T-helper 22 cell (primary cell): Measurements from ENCODE around the gene PLAAT1.

Source experiments
- DNase-seq: peaks from one replicate; pipeline ENCODE4 v3.0.0-alpha.2; 2020; ENCODE audit warnings: low read depth

The PLAAT1 gene

DNA sequence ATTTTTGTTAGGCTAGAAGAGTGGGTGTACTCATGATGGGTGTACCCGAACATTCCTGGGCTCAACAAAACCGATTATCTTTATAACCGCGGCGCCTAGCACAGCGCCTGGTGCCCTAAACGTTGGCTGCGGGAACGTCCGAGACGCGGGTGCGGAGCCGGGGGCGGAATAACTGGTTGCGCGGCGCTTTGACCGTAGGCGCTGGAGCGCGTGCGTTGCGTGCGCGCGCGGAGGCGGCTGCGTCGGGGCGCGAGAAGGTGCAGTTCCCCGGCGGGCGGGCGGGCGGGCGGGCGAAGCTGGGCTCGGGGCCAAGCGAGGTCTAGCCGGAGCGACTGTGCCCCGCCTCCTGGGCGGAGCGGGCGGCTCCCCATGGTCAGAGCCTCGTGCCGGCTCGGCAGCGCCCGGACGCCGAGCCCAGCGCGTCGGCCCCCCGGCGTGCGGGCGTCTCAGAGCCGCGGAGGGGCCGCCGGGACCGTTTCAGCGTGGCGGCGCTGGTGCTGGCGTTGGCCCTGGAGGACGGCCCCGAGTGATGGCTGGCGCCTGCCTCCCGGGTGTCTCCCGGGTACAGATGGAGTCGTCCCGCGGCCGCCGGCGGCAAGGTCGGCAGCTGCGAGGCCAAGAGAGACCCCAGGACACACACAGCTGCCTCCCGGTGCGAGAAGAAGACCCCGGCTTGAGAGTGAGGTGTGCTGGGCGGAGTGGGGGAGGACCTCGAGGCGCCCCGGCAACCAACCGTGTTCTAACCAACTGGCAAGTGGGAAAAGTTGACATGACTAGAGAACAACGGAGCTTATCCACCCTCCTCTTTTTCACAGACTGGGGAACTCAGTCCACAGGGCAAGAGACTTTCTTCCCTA, at the start of gene PLAAT1:
TSS of gene PLAAT1 (plus strand) at position 373 of the 857 bp plus-strand sequence. CDS start 14,429 bp downstream, outside the sequence.
- DNase-seq: no peak

DNA sequence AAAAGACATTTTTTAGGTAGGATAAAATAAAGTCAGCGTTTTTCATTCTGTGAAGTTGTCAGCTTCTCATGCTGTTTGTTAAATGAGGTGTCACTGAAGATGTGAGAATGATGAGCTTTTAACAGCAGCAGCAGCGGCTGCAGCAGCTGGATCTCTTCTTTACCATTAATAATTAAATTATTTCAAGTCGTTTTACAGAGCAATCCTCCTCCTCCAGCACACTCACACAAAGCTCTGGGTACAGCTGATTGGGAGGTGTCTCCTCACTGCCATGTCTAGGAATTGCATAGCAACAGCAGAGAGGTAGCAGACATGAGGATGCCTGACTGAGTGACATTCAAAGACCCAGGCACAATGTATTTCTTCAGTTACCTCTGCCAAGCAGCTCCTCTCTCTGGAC, 46.7 kb upstream of the PLAAT1 start:
- DNase-seq: no peak

DNA sequence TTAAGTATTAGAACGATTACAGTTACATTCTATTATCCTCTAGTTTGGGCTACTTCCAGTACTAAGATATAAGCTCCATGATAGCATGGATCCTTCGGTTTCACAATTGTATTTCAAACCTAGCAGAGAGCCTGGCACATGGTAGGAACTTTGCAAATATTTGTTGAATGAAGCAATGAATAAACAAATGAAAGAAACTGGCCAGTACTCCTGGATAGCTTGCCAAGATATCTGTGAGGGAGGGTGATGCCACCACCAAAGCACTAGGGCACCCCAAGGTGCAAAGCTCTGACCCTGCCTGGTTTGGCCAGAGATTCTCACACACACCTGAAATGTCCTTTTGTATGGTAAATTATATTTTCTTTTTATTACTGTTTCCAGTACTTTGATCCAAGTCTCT, 44.3 kb upstream of the PLAAT1 start:
- no peak for DNase-seq

DNA sequence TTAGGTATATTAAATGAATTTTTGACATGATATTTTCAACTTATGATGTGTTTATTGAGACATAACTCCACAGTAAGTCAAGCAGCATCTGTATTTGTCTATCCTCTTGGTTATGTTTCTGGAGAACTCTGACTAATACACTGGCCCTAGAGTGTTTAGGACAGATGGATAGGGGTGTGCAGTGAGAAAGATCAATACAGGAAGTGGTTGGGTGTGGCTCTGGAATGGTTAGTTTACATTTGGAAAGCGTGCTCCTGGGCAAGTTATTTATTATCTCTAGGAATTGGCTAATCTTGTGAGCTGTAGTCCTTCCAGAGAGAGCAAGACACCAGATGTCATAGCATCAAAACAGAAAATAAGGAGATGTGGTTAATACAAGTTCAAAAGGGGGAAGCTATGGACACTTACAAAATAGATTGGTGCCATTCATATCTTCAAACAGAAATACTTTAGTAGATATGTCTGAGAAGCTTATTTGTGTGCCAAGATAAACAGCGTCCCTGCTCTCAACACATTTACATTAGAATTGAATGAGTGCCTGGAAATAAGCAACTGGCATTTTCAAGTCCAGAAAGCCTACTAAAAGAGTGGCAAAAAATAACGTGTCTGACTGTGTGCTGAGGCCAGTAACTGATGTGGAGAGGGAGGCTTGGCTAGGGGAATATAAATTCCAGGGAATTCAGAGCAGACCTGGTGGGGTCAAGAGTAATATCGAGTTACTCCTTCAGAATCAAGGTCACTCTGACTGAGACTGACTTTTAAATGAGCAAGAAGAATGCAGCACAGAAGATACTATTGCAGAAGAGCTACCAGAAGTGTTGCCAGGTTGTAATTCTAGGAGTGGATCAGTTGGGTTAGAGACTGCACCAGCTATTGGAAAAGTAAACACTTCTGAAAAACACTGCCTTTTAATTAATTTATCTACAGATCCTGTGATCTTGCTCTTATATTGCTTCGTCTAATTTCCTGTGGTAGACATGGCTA, 33.4 kb upstream of the PLAAT1 start:
- DNase-seq: no peak

DNA sequence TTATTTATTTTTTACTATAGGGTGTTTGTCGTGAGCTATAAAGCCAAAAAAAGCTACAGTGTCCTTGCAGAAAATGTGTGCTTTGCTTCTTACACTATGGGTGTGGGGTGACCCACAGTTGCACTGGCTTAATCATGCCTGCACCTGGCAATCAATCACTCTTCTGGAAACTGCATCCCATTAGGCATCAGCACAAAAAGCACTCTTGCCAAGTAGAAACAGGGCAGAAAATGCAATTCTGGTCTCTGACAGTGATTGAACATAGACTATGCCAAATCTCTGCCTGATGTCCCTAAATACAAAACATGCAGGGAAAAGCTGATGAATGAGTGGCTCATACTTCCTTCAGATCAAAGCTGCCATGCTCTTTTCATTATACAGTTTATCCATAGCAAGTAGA, 30.4 kb upstream of the PLAAT1 start:
- no peak for DNase-seq

DNA sequence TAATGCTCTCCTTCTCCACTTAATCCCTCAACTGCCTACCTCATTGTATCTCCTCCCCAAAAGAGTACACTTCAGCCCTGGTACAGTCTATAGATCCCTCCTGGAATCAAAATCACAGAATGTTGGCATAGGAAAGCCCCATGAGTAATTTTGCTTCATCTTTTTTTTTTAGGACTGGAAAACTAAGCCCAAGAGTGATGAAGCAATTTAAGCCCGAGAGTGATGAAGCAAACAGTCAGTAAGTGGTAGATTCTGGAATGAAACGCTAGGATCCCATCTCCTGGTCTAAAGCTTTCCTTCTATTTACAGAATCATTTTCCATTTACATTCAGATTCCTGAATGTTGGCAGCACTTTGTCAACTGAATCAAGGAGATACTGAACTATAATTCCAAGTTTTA, 29.8 kb upstream of the PLAAT1 start:
- DNase-seq: no peak

DNA sequence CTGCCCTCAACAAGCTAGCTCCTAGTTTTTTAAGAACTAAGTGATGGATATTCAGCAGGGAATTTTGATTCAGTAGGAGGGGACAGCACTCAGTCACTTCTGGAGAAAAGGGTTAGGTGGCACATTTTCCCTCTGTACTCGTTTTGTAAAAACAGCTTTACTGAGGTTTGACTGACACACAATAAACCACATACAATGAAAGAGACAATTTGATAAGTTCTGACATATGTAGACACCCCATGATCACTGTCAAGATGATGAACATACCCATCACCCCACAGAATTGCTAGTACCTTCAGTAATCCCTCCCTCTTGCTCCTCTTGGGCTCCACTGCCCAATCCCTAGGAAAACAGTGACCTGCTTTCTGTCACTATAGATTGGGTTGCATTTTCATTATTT, 29.0 kb upstream of the PLAAT1 start:
- no peak for DNase-seq

DNA sequence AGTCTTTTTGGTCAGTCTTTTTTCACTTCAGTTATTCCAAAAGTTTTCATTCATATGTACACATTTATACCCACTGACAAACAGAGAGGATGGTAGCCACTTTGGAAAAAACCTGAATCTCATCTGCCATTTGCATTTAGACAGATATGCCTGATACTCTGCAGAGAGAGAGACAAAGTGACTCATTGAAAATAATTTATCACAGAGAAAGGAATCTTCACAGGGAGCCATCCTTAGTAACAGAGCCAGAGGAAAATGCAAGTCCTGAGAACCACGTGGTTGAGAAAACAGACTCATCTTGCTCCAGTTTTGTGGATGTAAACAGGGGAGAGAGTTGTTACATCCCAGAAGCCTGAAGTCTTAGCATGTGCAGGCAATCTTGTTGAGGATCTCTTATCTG, 28.2 kb upstream of the PLAAT1 start:
- DNase-seq: no peak

DNA sequence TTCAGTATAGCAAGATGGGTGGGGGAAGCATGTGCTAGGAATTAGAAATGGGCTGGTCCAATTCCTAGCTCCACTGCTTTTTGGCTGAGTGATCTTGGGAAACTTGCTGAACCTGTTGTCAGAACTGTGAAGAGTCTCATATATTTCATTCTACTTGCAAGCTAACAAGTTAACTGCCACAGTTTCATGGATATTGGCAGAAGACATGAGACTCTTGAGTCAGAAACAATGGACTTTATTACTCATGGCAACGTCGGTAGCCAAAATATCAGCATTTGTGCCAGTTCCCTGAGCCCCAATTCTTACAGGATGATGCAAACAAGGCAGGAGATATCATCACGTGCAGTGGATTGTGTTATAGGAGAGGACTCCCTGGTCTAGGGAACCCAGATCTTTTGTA, 26.6 kb upstream of the PLAAT1 start:
- no peak for DNase-seq

DNA sequence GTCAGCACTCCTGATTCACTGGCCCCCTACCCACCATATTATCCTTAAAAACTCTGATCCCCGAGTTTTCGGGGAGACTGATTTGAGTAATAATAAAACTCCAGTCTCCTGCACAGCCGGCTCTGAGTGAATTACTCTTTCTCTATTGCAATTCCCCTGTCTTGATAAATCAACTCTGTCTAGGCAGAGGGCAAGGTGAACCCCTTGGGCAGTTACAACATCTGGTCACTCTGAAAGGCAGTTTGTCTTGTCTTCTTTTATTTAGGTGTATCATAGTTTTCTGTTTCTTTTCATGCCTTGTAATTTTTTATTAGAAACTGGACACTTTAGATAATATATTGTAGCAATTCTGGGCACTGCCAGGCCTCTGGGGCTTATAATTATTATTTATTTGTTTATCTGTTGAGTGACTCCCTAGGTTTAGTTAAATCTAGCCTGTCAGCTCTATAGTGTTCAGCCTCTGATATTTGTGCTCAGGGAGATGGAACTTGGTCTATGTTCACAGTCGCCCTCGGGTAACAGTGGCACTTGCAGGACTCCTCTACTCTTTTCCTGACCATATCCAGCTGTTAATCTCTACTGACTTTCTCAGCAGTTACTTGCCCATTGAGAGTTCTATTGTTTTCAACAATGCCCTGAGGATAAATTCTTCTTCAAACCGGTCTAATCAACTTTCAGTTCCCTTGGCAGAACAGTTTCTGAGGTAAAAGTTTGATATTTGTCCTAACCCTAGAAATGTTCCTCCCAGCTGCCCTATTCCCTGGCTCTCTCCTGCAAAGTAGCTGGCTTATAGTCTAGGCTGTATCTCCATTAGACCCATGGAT, 15.5 kb upstream of the PLAAT1 start:
- no peak for DNase-seq

DNA sequence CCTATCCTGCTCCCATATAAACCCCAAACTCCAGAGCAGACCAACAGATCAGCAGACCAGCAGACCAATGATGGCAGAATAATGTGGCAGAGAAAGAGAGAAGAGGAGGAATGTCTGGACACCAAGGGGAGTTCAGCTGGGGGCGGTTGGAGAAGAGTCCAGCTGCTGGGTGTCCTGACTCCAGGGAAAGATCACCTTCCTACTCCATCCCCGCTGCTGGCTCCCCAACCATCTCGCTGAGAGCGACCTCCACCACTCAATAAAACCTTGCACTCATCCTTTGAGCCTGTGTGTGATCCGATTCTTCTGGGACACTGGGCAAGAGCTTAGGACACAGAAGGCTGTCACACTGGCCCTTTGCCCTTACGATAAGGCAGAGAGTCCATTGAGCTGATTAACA, 12.8 kb upstream of the PLAAT1 start:
- DNase-seq: no peak

DNA sequence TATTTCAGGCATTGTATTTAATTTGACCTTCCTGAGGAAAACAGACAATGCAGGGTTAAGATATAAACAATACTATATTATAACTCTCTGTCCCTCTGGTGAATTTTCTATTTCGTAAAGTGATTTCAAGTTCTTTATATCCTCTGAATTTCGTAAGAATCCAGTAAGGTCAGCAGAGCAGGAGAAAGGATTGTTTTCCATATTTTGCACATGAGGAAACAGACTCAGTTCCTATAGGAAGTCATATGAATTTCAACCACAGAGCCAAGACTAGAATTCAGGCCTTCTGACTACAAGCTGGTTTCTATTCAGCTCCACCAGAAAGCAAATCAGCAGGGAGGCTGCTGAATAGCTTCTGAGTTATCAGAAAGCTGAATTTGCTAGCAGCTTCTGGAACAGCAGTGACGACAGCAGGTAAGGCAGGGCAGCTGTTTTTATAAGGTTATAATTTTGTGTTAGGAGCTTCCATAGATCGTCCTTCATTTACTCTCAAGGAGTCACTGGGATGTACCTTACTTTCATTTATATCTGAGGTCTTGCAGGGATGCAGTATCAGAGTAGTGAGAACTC, 11.1 kb upstream of the PLAAT1 start:
- DNase-seq: no peak

DNA sequence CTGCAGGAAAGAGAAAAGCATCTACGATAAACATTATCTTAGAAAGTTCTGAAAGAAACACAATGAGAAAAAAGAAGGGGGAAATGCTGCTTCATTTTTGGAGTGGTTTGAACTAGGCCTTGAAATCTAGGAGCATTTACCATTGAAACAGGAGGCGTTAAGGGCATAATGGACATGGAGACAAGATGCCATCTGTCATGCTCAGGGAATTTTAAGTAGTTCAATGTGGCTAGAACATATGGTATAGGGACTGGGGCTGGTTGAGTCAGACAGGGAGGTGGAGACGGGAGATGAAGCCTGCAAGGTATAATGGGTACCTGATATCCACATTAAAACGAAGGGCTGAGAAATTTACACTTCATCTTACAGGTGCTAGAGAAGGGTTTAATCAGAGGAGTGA, 10.4 kb upstream of the PLAAT1 start:
- no peak for DNase-seq

DNA sequence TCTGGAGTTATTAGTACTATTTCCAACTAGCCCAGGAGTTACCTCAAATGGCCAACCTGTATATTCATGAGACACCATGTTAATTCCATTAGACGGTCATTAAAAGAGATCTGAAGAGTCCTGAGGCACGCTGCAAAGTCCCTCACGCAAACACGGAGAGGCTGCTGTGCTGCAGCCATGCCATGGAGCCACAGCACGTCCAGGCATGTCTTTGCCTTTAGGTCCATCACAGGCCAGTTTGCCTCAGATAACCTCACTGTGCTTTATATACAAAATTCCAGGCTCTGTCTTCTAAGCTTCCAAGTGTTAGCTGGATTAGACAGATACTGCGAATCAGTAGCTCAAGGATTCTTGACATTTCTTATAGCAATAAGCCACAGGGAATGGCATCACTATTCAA, 9.8 kb upstream of the PLAAT1 start:
- no peak for DNase-seq

DNA sequence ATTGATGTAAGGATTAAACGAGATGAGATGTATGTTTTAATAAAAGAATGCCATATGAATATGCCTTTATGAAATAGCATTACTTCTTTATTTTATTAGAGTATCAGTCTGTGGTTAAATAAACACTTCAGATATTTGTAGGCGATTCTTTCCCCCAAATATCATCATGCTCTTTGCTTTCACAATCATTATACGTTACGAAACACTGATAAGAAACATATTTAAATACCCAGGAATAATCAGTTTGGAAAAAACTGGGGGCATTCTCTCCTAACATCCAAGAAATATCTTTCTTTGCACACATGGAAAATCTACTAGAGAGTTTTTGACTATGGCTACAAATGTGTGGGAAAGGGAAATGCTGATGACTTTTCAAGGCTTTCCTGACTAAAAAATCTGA, 4.4 kb upstream of the PLAAT1 start:
- no peak for DNase-seq

DNA sequence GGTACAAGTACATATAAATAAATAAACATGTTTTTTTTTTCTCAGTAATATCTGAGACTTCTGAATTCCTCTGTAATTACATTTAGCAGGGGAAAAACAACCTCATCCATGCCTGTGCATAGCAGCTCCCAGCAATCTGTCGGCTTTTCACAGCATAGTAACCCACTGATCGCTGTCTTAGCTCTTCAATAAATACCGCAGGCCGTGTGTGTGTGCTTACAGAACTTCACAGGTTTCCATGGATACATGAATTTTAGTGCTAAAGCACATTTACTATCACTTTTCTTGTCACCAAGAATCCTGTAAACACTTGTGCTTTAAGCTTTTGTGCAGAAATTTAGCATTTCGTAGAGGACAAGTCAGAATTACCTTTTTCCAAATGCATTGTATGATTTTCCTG, 4.0 kb upstream of the PLAAT1 start:
- no peak for DNase-seq

DNA sequence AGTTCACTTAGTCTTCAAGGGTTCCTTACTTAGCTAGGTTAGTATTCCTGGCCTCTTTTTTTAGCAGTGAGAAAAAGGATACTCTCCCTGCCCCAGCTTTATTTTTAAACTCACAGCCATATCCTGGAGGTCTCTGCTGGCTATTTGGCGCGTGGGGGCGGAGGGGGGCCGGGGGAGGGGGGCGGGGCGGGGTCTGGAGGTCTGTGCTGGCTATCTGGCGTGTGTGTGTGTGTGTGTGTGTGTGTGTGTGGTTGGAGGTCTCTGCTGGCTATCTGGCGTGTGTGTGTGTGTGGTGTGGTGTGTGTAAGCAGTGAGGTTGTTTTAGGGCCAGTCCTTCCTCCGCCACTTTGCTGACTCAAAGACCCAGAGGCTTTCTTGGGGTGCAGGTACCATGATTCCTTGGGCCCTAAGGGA, 579 bp upstream of the PLAAT1 start:
- DNase-seq: no peak

DNA sequence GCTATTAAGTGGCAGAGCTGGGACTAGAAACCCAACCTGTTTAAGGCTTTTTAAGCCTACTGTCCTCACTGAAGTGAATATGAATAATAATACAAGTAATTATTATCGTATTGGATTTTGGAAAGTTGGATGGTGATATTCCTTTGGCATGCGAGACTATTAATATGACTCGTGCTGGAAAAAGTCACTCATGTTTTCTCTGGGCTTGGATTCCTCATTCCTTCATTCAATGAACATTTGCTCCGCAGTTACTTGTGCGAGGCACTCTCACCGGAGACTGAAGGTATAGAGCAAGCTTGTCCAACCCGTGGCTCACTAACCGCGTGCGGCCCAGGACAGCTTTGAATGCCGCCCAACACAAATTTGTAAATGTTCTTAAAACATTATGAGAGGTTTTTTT, 694 bp downstream of the PLAAT1 start:
- DNase-seq: no peak

DNA sequence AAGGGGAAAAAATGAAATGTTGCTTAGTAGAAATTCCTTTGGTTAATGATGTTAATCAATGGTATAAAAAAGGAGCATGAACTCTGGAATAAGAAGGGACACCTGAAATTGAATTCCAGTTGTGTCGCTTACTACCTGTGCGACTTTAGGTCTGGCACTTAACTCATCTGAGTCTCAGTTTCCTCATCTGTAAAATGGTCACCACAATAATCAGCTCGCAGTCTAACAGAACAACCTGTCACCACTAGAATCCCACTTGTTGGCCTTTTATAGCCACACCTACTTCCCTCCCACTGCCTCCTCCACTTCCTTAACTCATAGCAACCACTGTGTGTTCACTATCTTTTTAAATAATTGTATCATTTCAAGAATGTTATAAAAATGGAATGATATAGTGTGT, 2.5 kb downstream of the PLAAT1 start:
- no peak for DNase-seq

DNA sequence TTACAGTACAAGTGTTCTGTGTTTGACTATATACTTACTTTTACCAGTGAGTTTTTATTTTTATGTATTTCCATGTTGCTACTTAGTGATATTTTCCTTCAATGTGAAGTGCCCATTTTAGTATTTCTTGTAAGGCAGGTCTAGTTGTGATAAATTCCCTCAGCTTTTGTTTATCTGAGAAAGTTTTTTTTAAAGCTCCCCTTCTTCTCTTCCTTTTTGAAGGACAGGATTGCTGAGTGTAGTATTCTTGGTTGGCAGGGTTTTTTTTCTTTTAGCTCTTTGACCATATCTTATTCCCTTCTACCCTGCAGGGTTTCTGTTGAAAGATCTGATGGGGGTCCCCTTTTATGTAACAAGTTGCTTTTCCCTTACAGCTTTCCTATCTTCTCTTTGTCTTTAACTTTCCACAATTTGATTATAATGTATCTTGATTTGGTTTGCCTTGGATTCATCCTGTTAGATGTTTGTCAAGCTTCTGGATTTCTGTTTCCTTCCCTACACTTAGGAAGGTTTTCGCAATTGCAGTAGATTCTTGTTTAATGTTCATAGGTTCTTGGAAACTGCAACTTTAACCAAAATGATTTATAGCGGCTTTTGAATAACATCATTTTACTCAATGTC, 7.9 kb downstream of the PLAAT1 start:
- DNase-seq: no peak

DNA sequence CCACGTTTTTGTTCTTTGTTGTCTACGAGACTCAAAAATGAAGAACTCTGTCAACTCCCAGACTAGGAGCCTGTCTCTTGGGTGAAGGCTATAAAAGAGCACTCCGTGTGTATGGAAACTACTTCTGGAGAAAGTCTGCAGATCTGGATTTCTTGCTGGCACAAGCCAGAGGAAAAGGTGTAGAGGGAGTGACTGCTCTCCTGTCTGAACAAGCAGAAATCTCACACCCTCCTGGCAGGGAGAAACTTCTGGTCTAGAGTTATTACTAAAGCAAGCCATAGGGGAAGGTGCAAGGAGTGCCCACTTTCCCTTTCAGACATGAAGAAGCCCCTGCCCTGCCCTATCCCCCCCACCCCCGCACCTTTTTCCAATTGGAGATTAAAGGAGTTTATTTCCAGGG, 9.5 kb downstream of the PLAAT1 start:
- no peak for DNase-seq
